HG03135 (cell line): Measurements from ENCODE around the gene MAP1S.

Experiments
- ATAC-seq: cut with Tn5 transposase; IDR thresholded peaks from one replicate; pipeline ENCODE4 v1.9.1; 2021; ENCODE audit warnings: mild to moderate bottlenecking, moderate library complexity; ENCODE audit not compliant: unreplicated experiment

The MAP1S gene

GRCh38 chr19:17692566-17692965, 26.7 kb upstream of the MAP1S start:
- ATAC-seq = no peak

GRCh38 chr19:17695198-17695597, 24.1 kb upstream of the MAP1S start:
- ATAC-seq = no peak

- ATAC-seq = no peak
Observed at GRCh38 chr19:17703824-17704463, 15.3 kb upstream of the MAP1S start.

DNA sequence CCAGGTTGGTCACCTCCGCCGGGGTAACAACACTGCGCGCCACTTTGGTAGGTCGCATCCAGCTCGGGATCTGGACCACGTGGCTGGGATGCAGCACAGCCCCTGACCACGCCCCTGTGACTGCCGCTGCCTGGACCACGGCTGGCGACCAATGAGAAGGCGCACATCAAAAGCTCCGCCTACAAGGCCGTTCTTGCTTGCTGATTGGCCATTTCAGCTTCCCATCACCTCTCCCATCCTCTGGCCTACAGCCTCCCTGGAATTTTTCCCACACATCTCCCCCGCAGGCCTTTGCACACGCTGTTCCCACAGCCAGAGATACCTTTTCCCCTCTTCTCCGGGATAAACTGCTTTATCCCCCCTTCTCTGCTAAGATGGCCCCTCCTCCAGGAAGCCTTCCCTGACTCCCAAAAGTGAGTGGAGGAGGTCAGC, 12.5 kb upstream of the MAP1S start:
- no peak for ATAC-seq

GRCh38 chr19:17711851-17712250, 7.4 kb upstream of the MAP1S start:
- ATAC-seq = no peak

GRCh38 chr19:17716309-17716929, 2.9 kb upstream of the MAP1S start:
- ATAC-seq = no peak

GRCh38 chr19:17718550-17718946, 732 bp upstream of the MAP1S start:
- ATAC-seq = no peak

GRCh38 chr19:17719730-17720400, 585 bp downstream of the MAP1S start:
- no peak for ATAC-seq

GRCh38 chr19:17720440-17720839, 1.2 kb downstream of the MAP1S start:
- no peak for ATAC-seq

- ATAC-seq = no peak
Observed at GRCh38 chr19:17721111-17721628, 1.9 kb downstream of the MAP1S start.

DNA sequence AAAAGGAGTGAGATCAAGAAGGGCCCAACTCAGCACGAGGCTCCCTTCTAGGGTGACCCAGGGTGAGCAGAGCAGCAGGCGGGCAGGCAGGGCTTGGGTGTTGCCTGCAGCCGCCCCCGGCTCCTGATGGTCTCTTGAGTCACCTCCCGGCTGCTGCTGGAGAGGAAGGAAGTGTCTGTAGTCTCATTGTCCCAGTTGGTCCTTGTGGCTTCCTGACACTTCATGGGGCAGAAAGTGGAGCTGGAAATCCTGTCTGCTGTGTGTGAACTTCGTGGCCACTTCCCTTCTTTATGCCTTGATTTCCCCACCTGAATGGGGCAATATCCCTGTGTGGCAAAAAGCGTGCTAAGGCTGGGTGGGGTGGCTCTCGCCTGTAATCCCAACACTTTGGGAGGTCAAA, 2.5 kb downstream of the MAP1S start:
- ATAC-seq = no peak

GRCh38 chr19:17722655-17723240, 3.5 kb downstream of the MAP1S start:
- ATAC-seq = no peak

DNA sequence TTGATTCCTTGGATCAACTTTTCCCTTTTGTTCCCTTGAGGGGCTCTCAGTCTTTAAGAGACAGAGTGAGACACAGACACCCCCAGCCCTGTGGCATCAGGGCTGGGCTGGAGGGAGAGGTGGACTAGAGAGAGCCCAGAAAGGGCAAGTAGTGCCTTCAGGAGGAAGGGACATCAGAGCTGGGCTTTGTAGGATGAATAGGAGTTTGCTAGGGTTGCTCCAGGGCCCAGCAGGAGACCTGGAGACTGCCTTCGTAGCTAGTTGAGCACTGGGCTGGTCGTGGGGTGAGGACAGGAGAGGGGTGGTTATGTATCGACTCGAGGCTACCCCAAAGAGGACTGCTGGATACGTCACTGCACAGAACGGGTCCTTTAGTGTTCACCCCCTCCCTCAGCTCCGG, 5.4 kb downstream of the MAP1S start:
- no peak for ATAC-seq

- ATAC-seq = no peak
Observed at GRCh38 chr19:17725422-17726078, 6.3 kb downstream of the MAP1S start.

DNA sequence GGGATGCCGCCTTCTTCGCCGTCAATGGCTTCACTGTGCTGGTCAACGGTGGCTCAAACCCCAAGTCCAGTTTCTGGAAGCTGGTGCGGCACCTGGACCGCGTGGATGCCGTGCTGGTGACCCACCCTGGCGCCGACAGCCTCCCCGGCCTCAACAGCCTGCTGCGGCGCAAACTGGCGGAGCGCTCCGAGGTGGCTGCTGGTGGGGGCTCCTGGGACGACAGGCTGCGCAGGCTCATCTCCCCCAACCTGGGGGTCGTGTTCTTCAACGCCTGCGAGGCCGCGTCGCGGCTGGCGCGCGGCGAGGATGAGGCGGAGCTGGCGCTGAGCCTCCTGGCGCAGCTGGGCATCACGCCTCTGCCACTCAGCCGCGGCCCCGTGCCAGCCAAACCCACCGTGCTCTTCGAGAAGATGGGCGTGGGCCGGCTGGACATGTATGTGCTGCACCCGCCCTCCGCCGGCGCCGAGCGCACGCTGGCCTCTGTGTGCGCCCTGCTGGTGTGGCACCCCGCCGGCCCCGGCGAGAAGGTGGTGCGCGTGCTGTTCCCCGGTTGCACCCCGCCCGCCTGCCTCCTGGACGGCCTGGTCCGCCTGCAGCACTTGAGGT, 7.0 kb downstream of the MAP1S start:
- no peak for ATAC-seq

- no peak for ATAC-seq
Observed at GRCh38 chr19:17726964-17727773, 7.9 kb downstream of the MAP1S start.

DNA sequence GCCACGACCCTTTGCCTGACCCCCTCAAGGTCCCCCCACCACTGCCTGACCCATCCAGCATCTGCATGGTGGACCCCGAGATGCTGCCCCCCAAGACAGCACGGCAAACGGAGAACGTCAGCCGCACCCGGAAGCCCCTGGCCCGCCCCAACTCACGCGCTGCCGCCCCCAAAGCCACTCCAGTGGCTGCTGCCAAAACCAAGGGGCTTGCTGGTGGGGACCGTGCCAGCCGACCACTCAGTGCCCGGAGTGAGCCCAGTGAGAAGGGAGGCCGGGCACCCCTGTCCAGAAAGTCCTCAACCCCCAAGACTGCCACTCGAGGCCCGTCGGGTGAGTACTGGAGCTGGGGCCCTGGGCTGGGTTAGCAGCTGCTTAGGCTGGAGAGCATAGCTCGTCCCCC, 8.6 kb downstream of the MAP1S start:
- ATAC-seq = no peak

DNA sequence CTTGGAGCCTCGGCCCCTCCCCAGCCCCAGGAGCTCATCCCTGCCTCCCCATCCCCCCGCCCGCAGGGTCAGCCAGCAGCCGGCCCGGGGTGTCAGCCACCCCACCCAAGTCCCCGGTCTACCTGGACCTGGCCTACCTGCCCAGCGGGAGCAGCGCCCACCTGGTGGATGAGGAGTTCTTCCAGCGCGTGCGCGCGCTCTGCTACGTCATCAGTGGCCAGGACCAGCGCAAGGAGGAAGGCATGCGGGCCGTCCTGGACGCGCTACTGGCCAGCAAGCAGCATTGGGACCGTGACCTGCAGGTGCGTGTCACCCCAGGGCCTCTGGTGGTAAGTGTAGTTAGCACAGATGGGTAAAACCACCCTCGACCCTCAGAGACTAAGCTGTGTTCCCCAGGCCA, 13.8 kb downstream of the MAP1S start:
- no peak for ATAC-seq

DNA sequence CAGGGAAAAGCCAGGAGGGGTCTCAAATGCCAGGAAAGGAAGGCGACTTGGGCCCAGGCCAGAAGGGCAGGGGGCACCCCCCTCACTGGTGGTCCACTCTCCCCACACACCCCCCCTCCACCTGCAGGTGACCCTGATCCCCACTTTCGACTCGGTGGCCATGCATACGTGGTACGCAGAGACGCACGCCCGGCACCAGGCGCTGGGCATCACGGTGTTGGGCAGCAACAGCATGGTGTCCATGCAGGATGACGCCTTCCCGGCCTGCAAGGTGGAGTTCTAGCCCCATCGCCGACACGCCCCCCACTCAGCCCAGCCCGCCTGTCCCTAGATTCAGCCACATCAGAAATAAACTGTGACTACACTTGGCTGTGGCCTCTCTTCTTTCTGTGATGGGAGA, 14.9 kb downstream of the MAP1S start:
- no peak for ATAC-seq

- ATAC-seq = no peak
Observed at GRCh38 chr19:17735410-17735809, 16.1 kb downstream of the MAP1S start.
